GM12878 (cell line): ENCODE measurements around the gene TMPRSS6. TPM values are rescaled to one million over a fixed set of nuclear protein-coding genes. Genes with fewer than 3 reads are reported as not detected.

ENCODE experiments used
- ATAC-seq: fragments of 200-7000 bp; cut with Tn5 transposase; 3 replicates; pipeline ENCODE4 v1.9.1; 2020; ENCODE audit warnings: mild to moderate bottlenecking, moderate library complexity
- BruUV-seq: library from RNA; stranded (reverse); fragments of 400-500 nt; replicated peaks from 2 replicates; lab custom pipeline; 2021; lab: Mats Ljungman, UMichigan
- CTCF ChIA-PET: fragments of 300-600 bp; sonication (Branson Sonifier 250); formaldehyde crosslinking; extraction: SDS; loops from one replicate; lab custom pipeline; 2021; ENCODE audit warnings: inconsistent platforms; lab: Yijun Ruan, JAX
- POLR2A ChIA-PET: fragments of 350-600 bp; formaldehyde crosslinking; extraction: SDS; loops from one replicate; lab custom pipeline; 2021; ENCODE audit warnings: inconsistent platforms; lab: Charles Lee
- RAD21 ChIA-PET: fragments of 300-600 bp; sonication (Branson Sonifier 250); formaldehyde crosslinking; loops from one replicate; lab custom pipeline; 2023; ENCODE audit warnings: antibody characterized with exemption; ENCODE audit not compliant: unreplicated experiment; lab: Charles Lee
- SMC1A ChIA-PET: fragments of 300-600 bp; sonication (Branson Sonifier 250); formaldehyde crosslinking; loops from one replicate; lab custom pipeline; 2023; ENCODE audit not compliant: unreplicated experiment, uncharacterized antibody; lab: Charles Lee
- DNase-seq: peaks from one replicate; pipeline ENCODE4 v3.0.0-alpha.2; 2011; ENCODE audit warnings: low read depth, low spot score
- FAIRE-seq: peaks from 3 replicates; lab custom pipeline; 2011; peaks lifted over from hg19 to GRCh38; lab: Jason Lieb, UNC
- H2AFZ ChIP-seq: 2 replicates; pipeline ENCODE4 v1.6.0; 2011; ENCODE audit warnings: low read depth, low read length, control low read depth; ENCODE audit not compliant: control insufficient read depth
- H3K27ac ChIP-seq: 2 replicates; pipeline ENCODE4 v1.5.1; 2011; ENCODE audit warnings: control low read depth; ENCODE audit not compliant: control insufficient read depth, insufficient read depth
- H3K27me3 ChIP-seq, 2 experiments: replicated peaks in 1 of 2; 2 replicates each; pipeline versions ENCODE4 v1.6.0 to v1.6.1; 2011; ENCODE audit warnings: low read length in 1 of 2; ENCODE audit not compliant: control insufficient read depth in 2 of 2, insufficient read depth in 2 of 2
- H3K36me3 ChIP-seq, 2 experiments: 2 replicates each; pipeline ENCODE4 v1.5.1; 2011; ENCODE audit warnings: low read length in 1 of 2; ENCODE audit not compliant: control insufficient read depth in 2 of 2, insufficient read depth in 2 of 2
- H3K4me1 ChIP-seq: 2 replicates; pipeline ENCODE4 v1.6.1; 2011; ENCODE audit warnings: mild to moderate bottlenecking, low read length, moderate library complexity, mixed read lengths; ENCODE audit not compliant: control insufficient read depth, insufficient read depth
- H3K4me2 ChIP-seq: 2 replicates; pipeline ENCODE4 v1.6.0; 2011; ENCODE audit warnings: control low read depth; ENCODE audit not compliant: control insufficient read depth, insufficient read depth
- H3K4me3 ChIP-seq: fragments of 200-600 bp; sonication (generic); 2 replicates; pipeline ENCODE4 v1.5.1; 2016
- H3K79me2 ChIP-seq: 2 replicates; pipeline ENCODE4 v1.6.0; 2011; ENCODE audit warnings: low read length; ENCODE audit not compliant: control insufficient read depth, insufficient read depth
- H3K9ac ChIP-seq: 2 replicates; pipeline ENCODE4 v1.8.0; 2011; ENCODE audit warnings: low read length, control low read depth, mixed read lengths; ENCODE audit not compliant: control insufficient read depth, insufficient read depth
- H3K9me3 ChIP-seq: replicated peaks from 3 replicates; pipeline ENCODE4 v1.5.1; 2011; ENCODE audit warnings: mild to moderate bottlenecking, low read length; ENCODE audit not compliant: control insufficient read depth, insufficient read depth
- H4K20me1 ChIP-seq: 2 replicates; pipeline ENCODE4 v1.6.0; 2011; ENCODE audit not compliant: control insufficient read depth, insufficient read depth
- BMI1 ChIP-seq: fragments of 450-650 bp; IDR thresholded peaks from 2 replicates; pipeline ENCODE4 v1.6.1; 2016; ENCODE audit warnings: mild to moderate bottlenecking, moderate library complexity, borderline replicate concordance
- BRCA1 ChIP-seq: IDR thresholded peaks from 2 replicates; pipeline ENCODE4 v1.6.1; 2011; ENCODE audit warnings: low read depth, low read length, improper control_type of control experiment
- CREM ChIP-seq: IDR thresholded peaks from 2 replicates; pipeline ENCODE4 v1.6.1; 2014; ENCODE audit warnings: antibody characterized with exemption, low read depth
- HCFC1 ChIP-seq: fragments of 150-350 bp; IDR thresholded peaks from 2 replicates; pipeline ENCODE4 v1.6.1; 2014; ENCODE audit warnings: low read length
- RBBP5 ChIP-seq: fragments of 200-600 bp; sonication (generic); conservative IDR thresholded peaks from 2 replicates; pipeline ENCODE4 v1.6.1; 2016
- SRF ChIP-seq, 2 experiments: IDR thresholded peaks; 2 replicates each; pipeline ENCODE4 v1.6.1; 2011; ENCODE audit warnings: low read depth in 2 of 2, low read length in 2 of 2, mild to moderate bottlenecking in 1 of 2, moderate library complexity in 1 of 2
- YY1 ChIP-seq: IDR thresholded peaks from 2 replicates; pipeline ENCODE4 v1.6.1; 2011; ENCODE audit warnings: low read depth, mild to moderate bottlenecking, low read length
- ZZZ3 ChIP-seq: IDR thresholded peaks from 2 replicates; pipeline ENCODE4 v1.6.1; 2011; ENCODE audit warnings: low read depth; ENCODE audit not compliant: control insufficient read depth, insufficient read length
- WGBS: methylation state at CpG from one replicate; pipeline ENCODE4 v1.1.6; 2016; ENCODE audit warnings: low lambda C conversion rate; ENCODE audit not compliant: insufficient replicate concordance, insufficient coverage; ENCODE audit errors: missing lambda C conversion rate; 5-methylcytosine and 5-hydroxymethylcytosine counted together
- in situ Hi-C: fragments of 300-500 bp; cut with MboI; formaldehyde crosslinking; loops from 9 replicates; pipeline ENCODE4 v1.14.3; 2018; ENCODE audit warnings: mixed read lengths
- intact Hi-C: fragments of 100-400 bp; cut with micrococcal nuclease; formaldehyde crosslinking; loops from one replicate; pipeline ENCODE4 v1.14.2; 2022; ENCODE audit not compliant: unreplicated experiment
- polyA plus RNA-seq, 11 experiments: library from polyadenylated mRNA; depleted of rRNA in 4 of 11; unstranded in 6 of 11; stranded (reverse) in 5 of 11; fragments of >200 nt; fragmentation: Nextera tagmentation in 4 of 11; fragmentation: Illumina TruSeq in 1 of 11; extraction: Ambion mirVana in 4 of 11; extraction: Trizol in 1 of 11; gene quantifications; 1 replicate in 1 of 11; 2 replicates in 10 of 11; pipeline versions ENCODE4 v1.2.1 to v1.2.3, GENCODE V29; 2011 to 2016; ENCODE audit warnings: inconsistent platforms in 2 of 11, missing spikeins in 2 of 11, low read depth in 1 of 11
- total RNA-seq, 4 experiments: library from RNA; depleted of rRNA in 3 of 4; stranded (reverse); fragments of >200 nt in 3 of 4; fragmentation: Illumina TruSeq in 1 of 4; extraction: Trizol in 1 of 4; gene quantifications; 2 replicates each; pipeline versions ENCODE4 v1.2.1 to v1.2.3, GENCODE V29; 2013 to 2021
- TF ChIP-seq, protein P1 (sequence below): fragments of 450-650 bp; IDR thresholded peaks from 2 replicates; pipeline ENCODE4 v1.6.1; 2017; ENCODE audit warnings: mild to moderate bottlenecking, low read depth, inconsistent platforms; ENCODE audit not compliant: poor library complexity, severe bottlenecking
- TF ChIP-seq, protein P2 (sequence below): fragments of 450-650 bp; conservative IDR thresholded peaks from 2 replicates; pipeline ENCODE4 v1.6.1; 2017; ENCODE audit warnings: mild to moderate bottlenecking, moderate library complexity
- TF ChIP-seq, protein P3 (sequence below): fragments of 450-650 bp; IDR thresholded peaks from 2 replicates; pipeline ENCODE4 v1.6.1; 2017; ENCODE audit warnings: low read depth, mild to moderate bottlenecking, moderate library complexity
- TF ChIP-seq, protein P4 (sequence below): IDR thresholded peaks from 2 replicates; pipeline ENCODE4 v1.6.1; 2012; ENCODE audit warnings: low read depth, low read length, improper control_type of control experiment
- TF ChIP-seq, protein P5 (sequence below): fragments of 450-650 bp; IDR thresholded peaks from 2 replicates; pipeline ENCODE4 v1.6.1; 2017; ENCODE audit warnings: antibody characterized with exemption, mild to moderate bottlenecking, moderate library complexity

The TMPRSS6 gene
- total and polyA plus RNA-seq, 10 of the 15 experiments (the other 5 are each of a cell fraction or from before 2014, with no cell fraction given): 0.06 to 0.69 (median 0.19) TPM; not detected in 6

DNA sequence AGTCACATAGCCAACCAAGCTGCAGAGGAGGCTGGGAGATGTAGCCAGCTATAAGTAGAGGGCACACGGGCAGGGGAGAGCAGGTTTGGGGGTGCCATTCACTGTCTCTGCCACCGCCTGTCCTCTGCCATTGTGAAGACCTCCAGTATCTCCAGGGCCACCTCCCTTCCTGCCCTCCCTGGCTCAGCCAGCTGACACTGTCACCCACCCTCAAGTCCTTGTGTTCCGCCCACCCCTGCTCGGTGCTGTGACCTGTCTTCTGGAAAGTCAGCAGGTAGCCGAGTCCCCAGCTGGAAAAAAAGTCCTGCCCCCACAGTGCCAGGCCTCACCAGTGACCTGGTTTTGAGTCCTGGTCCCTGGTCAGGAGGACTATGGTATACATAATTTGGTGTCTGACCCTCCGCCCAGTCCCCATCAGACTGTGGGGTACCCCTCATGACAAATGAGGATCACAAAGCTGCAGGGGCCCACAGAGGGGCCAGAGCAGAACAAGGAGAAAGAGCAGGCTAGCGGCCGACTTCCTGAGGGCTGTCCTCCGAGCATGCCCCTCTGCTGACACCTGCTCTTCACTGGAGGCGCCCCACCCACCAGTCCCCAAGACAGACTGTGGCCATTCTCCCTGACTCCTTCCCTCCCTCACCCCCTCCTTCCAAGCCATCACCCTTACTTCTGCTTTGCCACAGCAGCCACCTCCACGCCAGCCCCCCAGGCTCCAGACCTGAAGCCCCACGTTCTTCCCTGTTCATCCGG, 47.3 kb upstream of the TMPRSS6 start:
- in situ Hi-C loops (no loop called here), intact Hi-C loops (no loop called here)
- Histone ChIP-seq H3K27me3 (no peaks in the 10 kb centered on the region), H3K36me3 (no peaks in the 10 kb centered on the region), H2AFZ (no peak overlapping the region), H3K9me3 (peaks cover 5% of the 10 kb centered on the region; the same call in 2 of the 3 replicates), H3K27ac (no peak overlapping the region), H3K9ac (no peak overlapping the region), H3K79me2 (no peaks in the 10 kb centered on the region), H3K4me1 (peaks cover 57% of the 10 kb centered on the region), H4K20me1 (no peaks in the 10 kb centered on the region), H3K4me3 (no peak overlapping the region), H3K4me2 (no peak overlapping the region)
- 93% methylated on average over 13 of the region's 13 CpGs for WGBS
- RAD21 ChIA-PET: interaction anchor here (0.7 to 1.3 kb wide), 2 partner anchors 11 kb away, joined by 4 read pairs; no protein-coding TSS in a partner anchor
- BruUV-seq: no TSS peak
- FAIRE-seq (no peak), DNase-seq (no peak), ATAC-seq (no peak)
- POLR2A ChIA-PET: interaction anchor here (1.2 kb wide), 1 partner anchor 10 kb away, joined by 3 read pairs; no protein-coding TSS in a partner anchor
- SMC1A ChIA-PET: interaction anchor here (12.5 kb wide), 1 partner anchor 7 kb away, joined by 203 read pairs; no protein-coding TSS in a partner anchor
- CTCF ChIA-PET: interaction anchor here (0.9 to 2.0 kb wide), 3 partner anchors 9 to 73 kb away, joined by 3 to 5 read pairs (median 4); no protein-coding TSS in a partner anchor
- TF ChIP-seq BRCA1 (no peak), CREM (no peak), SRF (IDR thresholded peaks at IDR 0.05; ENCODE audit: low read depth in 2 of 2, low read length in 2 of 2) (no peak), YY1 (no peak), RBBP5 (no peak), HCFC1 (no peak), ZZZ3 (no peak), BMI1 (no peak)
- TF ChIP-seq, protein P1, sequence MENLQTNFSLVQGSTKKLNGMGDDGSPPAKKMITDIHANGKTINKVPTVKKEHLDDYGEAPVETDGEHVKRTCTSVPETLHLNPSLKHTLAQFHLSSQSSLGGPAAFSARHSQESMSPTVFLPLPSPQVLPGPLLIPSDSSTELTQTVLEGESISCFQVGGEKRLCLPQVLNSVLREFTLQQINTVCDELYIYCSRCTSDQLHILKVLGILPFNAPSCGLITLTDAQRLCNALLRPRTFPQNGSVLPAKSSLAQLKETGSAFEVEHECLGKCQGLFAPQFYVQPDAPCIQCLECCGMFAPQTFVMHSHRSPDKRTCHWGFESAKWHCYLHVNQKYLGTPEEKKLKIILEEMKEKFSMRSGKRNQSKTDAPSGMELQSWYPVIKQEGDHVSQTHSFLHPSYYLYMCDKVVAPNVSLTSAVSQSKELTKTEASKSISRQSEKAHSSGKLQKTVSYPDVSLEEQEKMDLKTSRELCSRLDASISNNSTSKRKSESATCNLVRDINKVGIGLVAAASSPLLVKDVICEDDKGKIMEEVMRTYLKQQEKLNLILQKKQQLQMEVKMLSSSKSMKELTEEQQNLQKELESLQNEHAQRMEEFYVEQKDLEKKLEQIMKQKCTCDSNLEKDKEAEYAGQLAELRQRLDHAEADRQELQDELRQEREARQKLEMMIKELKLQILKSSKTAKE: no peak
- TF ChIP-seq, protein P2, sequence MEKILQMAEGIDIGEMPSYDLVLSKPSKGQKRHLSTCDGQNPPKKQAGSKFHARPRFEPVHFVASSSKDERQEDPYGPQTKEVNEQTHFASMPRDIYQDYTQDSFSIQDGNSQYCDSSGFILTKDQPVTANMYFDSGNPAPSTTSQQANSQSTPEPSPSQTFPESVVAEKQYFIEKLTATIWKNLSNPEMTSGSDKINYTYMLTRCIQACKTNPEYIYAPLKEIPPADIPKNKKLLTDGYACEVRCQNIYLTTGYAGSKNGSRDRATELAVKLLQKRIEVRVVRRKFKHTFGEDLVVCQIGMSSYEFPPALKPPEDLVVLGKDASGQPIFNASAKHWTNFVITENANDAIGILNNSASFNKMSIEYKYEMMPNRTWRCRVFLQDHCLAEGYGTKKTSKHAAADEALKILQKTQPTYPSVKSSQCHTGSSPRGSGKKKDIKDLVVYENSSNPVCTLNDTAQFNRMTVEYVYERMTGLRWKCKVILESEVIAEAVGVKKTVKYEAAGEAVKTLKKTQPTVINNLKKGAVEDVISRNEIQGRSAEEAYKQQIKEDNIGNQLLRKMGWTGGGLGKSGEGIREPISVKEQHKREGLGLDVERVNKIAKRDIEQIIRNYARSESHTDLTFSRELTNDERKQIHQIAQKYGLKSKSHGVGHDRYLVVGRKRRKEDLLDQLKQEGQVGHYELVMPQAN: no peak
- TF ChIP-seq, protein P3, sequence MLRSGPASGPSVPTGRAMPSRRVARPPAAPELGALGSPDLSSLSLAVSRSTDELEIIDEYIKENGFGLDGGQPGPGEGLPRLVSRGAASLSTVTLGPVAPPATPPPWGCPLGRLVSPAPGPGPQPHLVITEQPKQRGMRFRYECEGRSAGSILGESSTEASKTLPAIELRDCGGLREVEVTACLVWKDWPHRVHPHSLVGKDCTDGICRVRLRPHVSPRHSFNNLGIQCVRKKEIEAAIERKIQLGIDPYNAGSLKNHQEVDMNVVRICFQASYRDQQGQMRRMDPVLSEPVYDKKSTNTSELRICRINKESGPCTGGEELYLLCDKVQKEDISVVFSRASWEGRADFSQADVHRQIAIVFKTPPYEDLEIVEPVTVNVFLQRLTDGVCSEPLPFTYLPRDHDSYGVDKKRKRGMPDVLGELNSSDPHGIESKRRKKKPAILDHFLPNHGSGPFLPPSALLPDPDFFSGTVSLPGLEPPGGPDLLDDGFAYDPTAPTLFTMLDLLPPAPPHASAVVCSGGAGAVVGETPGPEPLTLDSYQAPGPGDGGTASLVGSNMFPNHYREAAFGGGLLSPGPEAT: no peak
- TF ChIP-seq, protein P4, sequence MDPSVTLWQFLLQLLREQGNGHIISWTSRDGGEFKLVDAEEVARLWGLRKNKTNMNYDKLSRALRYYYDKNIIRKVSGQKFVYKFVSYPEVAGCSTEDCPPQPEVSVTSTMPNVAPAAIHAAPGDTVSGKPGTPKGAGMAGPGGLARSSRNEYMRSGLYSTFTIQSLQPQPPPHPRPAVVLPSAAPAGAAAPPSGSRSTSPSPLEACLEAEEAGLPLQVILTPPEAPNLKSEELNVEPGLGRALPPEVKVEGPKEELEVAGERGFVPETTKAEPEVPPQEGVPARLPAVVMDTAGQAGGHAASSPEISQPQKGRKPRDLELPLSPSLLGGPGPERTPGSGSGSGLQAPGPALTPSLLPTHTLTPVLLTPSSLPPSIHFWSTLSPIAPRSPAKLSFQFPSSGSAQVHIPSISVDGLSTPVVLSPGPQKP: no peak
- TF ChIP-seq, protein P5, sequence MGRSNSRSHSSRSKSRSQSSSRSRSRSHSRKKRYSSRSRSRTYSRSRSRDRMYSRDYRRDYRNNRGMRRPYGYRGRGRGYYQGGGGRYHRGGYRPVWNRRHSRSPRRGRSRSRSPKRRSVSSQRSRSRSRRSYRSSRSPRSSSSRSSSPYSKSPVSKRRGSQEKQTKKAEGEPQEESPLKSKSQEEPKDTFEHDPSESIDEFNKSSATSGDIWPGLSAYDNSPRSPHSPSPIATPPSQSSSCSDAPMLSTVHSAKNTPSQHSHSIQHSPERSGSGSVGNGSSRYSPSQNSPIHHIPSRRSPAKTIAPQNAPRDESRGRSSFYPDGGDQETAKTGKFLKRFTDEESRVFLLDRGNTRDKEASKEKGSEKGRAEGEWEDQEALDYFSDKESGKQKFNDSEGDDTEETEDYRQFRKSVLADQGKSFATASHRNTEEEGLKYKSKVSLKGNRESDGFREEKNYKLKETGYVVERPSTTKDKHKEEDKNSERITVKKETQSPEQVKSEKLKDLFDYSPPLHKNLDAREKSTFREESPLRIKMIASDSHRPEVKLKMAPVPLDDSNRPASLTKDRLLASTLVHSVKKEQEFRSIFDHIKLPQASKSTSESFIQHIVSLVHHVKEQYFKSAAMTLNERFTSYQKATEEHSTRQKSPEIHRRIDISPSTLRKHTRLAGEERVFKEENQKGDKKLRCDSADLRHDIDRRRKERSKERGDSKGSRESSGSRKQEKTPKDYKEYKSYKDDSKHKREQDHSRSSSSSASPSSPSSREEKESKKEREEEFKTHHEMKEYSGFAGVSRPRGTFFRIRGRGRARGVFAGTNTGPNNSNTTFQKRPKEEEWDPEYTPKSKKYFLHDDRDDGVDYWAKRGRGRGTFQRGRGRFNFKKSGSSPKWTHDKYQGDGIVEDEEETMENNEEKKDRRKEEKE: no peak
